ENCODE measurements around the gene MYRIP.

The MYRIP gene

GRCh38 chr3:40086890-40087883, 277.8 kb downstream of the MYRIP start:
- peak; percentile 48 for DNase-seq

GRCh38 chr3:40088527-40089170, 279.2 kb downstream of the MYRIP start:
- no peak for DNase-seq

GRCh38 chr3:40096661-40097111, 287.3 kb downstream of the MYRIP start:
- no peak for DNase-seq

GRCh38 chr3:40097131-40098117, 288.0 kb downstream of the MYRIP start:
- peak; percentile 36 for DNase-seq

- DNase-seq, result no peak
Measured at GRCh38 chr3:40098261-40098759, 288.9 kb downstream of the MYRIP start.

- DNase-seq, result no peak
Measured at GRCh38 chr3:40099871-40100270, 290.5 kb downstream of the MYRIP start.

GRCh38 chr3:40102182-40102581, 292.8 kb downstream of the MYRIP start:
- no peak for DNase-seq

GRCh38 chr3:40103829-40104228, 294.4 kb downstream of the MYRIP start:
- DNase-seq, result no peak

- no peak for DNase-seq
Measured at GRCh38 chr3:40104441-40104840, 295.0 kb downstream of the MYRIP start.

GRCh38 chr3:40108643-40109042, 299.2 kb downstream of the MYRIP start:
- no peak for DNase-seq

GRCh38 chr3:40109641-40110490, 300.5 kb downstream of the MYRIP start:
- DNase-seq, result peak; percentile 48

- peak; percentile 93 for DNase-seq
Measured at GRCh38 chr3:40116478-40117177, 307.2 kb downstream of the MYRIP start.

- DNase-seq, result no peak
Measured at GRCh38 chr3:40118091-40118490, 308.7 kb downstream of the MYRIP start.

- DNase-seq, result no peak
Measured at GRCh38 chr3:40120067-40120692, 310.8 kb downstream of the MYRIP start.

GRCh38 chr3:40120806-40121205, 311.4 kb downstream of the MYRIP start:
- DNase-seq, result peak; percentile 81

GRCh38 chr3:40124918-40125317, 315.5 kb downstream of the MYRIP start:
- no peak for DNase-seq

GRCh38 chr3:40128166-40128565, 318.8 kb downstream of the MYRIP start:
- DNase-seq, result no peak

GRCh38 chr3:40129510-40129909, 320.1 kb downstream of the MYRIP start:
- DNase-seq, result no peak

GRCh38 chr3:40129981-40130380, 320.6 kb downstream of the MYRIP start:
- no peak for DNase-seq

- peak; percentile 13 for DNase-seq
Measured at GRCh38 chr3:40130721-40131120, 321.3 kb downstream of the MYRIP start.
